ENCODE data around the gene RALGPS1. TPM values are rescaled to one million over a fixed set of nuclear protein-coding genes. Genes with fewer than 3 reads are reported as not detected.

RALGPS1 gene, protein sequence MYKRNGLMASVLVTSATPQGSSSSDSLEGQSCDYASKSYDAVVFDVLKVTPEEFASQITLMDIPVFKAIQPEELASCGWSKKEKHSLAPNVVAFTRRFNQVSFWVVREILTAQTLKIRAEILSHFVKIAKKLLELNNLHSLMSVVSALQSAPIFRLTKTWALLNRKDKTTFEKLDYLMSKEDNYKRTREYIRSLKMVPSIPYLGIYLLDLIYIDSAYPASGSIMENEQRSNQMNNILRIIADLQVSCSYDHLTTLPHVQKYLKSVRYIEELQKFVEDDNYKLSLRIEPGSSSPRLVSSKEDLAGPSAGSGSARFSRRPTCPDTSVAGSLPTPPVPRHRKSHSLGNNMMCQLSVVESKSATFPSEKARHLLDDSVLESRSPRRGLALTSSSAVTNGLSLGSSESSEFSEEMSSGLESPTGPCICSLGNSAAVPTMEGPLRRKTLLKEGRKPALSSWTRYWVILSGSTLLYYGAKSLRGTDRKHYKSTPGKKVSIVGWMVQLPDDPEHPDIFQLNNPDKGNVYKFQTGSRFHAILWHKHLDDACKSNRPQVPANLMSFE
- 17.8 and 18.6 TPM in 2 replicates for total RNA-seq (2021)
- long read RNA-seq, partial matches to known transcripts = 2 of 14 reads
- long read RNA-seq, other reads (novel, unspliced or antisense) = 12 of 14 reads

DNA sequence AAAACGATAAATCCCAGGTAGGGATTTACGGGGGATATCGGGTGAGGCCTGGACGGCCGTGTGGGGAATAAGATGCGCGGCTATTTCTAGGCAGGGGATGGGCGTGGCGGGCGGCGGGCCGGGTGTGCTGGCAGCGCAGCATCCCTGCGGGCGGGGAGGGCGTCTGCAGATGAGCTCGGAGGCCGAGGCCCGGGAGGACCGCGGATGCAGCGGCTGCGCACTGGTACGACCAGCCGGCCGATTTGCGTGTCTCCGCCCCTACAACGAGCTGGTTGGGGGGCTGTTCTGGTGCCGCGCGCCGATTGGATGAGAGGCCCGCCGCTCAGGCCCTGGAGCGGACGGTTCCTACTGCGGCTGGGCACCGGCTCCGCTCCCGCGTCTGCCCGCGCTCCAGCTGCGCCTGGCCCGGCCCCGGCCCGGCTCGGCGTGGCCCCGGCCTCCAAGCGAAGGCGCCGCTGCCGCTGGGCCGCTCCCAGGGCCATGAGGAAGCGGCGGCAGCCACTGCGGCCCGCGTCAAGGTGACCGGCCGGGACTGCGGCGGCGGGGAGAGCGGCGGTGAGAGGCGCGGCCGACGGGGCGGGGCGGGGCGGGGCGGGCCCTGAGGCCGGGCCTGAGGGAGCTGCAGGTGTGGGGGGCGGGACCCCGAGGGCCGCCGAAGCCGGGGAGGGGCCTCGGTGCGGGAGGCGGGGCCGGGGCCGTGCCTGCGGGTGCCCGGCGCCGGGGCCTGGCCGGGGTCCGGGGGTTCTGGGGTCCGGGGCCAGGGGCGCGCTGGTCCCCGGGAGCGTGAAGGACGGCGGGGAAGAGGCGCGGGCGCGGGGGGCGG lies at the start of gene RALGPS1:
Gene RALGPS1 (plus strand): TSS at position 325 of the 823 bp plus-strand sequence. CDS start 47,508 bp downstream, outside the sequence.
- Histone ChIP-seq H2BK5ac (ENCODE audit: insufficient read length, low read length) (no peak within 1 kb of the TSS), H3K4me2 (ENCODE audit: insufficient read depth, insufficient read length, low read length) (peak within 1 kb of the TSS; percentile 75), H2AFZ (ENCODE audit: low read length) (no peak within 1 kb of the TSS), H2BK20ac (ENCODE audit: low read depth, low read length, poor library complexity, severe bottlenecking) (no peak within 1 kb of the TSS), H3K27me3 (ENCODE audit: insufficient read depth, low read length) (no peaks in the 10 kb centered on the region; the same call in 1 of the 2 replicates), H3T11ph (ENCODE audit: low read length) (no peak within 1 kb of the TSS), H3K79me2 (ENCODE audit: insufficient read depth, low read length) (no peaks in the 10 kb centered on the region), H3K56ac (ENCODE audit: insufficient read length, low read depth, low read length) (no peak within 1 kb of the TSS), H3K4ac (ENCODE audit: low read depth, low read length) (no peak within 1 kb of the TSS), H3K27ac (ENCODE audit: insufficient read length, low read depth, low read length) (no peak within 1 kb of the TSS), H4K91ac (ENCODE audit: insufficient read length, low read depth, low read length) (no peak within 1 kb of the TSS), H3K18ac (ENCODE audit: insufficient read length, low read depth, low read length) (no peak within 1 kb of the TSS), H4K20me1 (ENCODE audit: control insufficient read depth, insufficient read depth, insufficient read length) (no peaks in the 10 kb centered on the region), H2BK12ac (ENCODE audit: insufficient read length, low read depth, low read length) (no peak within 1 kb of the TSS), H3K9ac (ENCODE audit: extremely low read depth, insufficient read length, low read length) (no peak within 1 kb of the TSS), H3K23ac (ENCODE audit: insufficient read length, low read depth, low read length) (no peak within 1 kb of the TSS), H3K9me3 (ENCODE audit: control insufficient read depth, low read depth, low read length) (no peaks in the 10 kb centered on the region), H2AK5ac (ENCODE audit: insufficient read length, low read length) (no peak within 1 kb of the TSS), H3K79me1 (ENCODE audit: insufficient read depth, low read depth, low read length, poor library complexity, severe bottlenecking) (no peaks in the 10 kb centered on the region), H4K5ac (ENCODE audit: insufficient read length, low read depth, low read length) (no peak within 1 kb of the TSS), H3K23me2 (ENCODE audit: insufficient read length, low read depth, low read length, poor library complexity, severe bottlenecking) (peaks cover 8% of the 10 kb centered on the region), H4K8ac (replicated peaks; ENCODE audit: insufficient read length, low read depth, low read length) (no peak within 1 kb of the TSS), H3K4me1 (ENCODE audit: insufficient read depth, low read length) (peaks cover 9% of the 10 kb centered on the region), H3K14ac (ENCODE audit: insufficient read depth, low read length) (no peak within 1 kb of the TSS; the same call in 1 of the 2 replicates), H2BK15ac (ENCODE audit: low read depth, low read length) (no peak within 1 kb of the TSS), H2BK120ac (ENCODE audit: low read depth, low read length, poor library complexity, severe bottlenecking) (no peak within 1 kb of the TSS)
- peaks cover 37% of the 10 kb centered on the region for H3K27me3 Mint-ChIP-seq (ENCODE audit: low read depth)
- peaks cover 24 to 30% of the 10 kb centered on the region in 2 experiments for H3K4me1 Mint-ChIP-seq
- peak within 1 kb of the TSS; percentile 68 to 86 for H3K4me3 Mint-ChIP-seq
- TF ChIP-seq CTCF (conservative IDR thresholded peaks at IDR 0.05) = no peak
- no CpG with 5 or more reads among the region's 105 CpGs for WGBS (ENCODE audit: extremely low coverage, insufficient read length, low lambda C conversion rate)
- H3K36me3 Mint-ChIP-seq (ENCODE audit: insufficient read depth in 1 of 3, low read depth in 3 of 3) = no peaks in the 10 kb centered on the region; a peak in 1 of 7 replicates
- H3K27ac Mint-ChIP-seq = no peak within 1 kb of the TSS
- peak; percentile 99 for DNase-seq
- no peaks in the 10 kb centered on the region for H3K9me3 Mint-ChIP-seq

All from H9 (cell line).